ENCODE measurements around the gene RPL36A.

Gene RPL36A

DNA sequence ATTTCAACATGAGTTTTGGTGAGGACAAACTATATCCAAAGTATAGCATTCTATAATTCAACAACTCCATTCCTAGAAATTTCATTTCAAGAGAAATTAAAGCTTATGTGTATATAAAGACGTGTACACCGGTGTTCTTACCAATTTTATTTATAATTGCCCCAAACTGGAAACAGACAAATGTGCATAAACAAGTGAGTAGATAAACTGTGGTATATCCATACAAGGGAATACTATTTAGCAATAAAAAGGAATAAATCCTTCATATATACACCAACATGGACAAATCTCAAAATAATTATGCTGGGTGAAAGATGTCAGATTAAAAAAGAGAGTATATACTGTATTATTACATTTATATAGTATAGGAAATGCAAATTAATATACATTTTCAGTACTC lies 37.1 kb downstream of the RPL36A start:
- no peak overlapping the region for H3K27ac ChIP-seq (ENCODE audit: poor library complexity, severe bottlenecking)
- DNase-seq (ENCODE audit: low spot score), result no peak
- TF ChIP-seq, protein P1, sequence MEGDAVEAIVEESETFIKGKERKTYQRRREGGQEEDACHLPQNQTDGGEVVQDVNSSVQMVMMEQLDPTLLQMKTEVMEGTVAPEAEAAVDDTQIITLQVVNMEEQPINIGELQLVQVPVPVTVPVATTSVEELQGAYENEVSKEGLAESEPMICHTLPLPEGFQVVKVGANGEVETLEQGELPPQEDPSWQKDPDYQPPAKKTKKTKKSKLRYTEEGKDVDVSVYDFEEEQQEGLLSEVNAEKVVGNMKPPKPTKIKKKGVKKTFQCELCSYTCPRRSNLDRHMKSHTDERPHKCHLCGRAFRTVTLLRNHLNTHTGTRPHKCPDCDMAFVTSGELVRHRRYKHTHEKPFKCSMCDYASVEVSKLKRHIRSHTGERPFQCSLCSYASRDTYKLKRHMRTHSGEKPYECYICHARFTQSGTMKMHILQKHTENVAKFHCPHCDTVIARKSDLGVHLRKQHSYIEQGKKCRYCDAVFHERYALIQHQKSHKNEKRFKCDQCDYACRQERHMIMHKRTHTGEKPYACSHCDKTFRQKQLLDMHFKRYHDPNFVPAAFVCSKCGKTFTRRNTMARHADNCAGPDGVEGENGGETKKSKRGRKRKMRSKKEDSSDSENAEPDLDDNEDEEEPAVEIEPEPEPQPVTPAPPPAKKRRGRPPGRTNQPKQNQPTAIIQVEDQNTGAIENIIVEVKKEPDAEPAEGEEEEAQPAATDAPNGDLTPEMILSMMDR (IDR thresholded peaks at IDR 0.05; ENCODE audit: poor library complexity, severe bottlenecking), result no peak
- H3K4me3 ChIP-seq (ENCODE audit: severe bottlenecking), result no peak overlapping the region
- no peaks in the 10 kb centered on the region for H3K4me1 ChIP-seq (ENCODE audit: insufficient read depth, poor library complexity, severe bottlenecking)
- H3K9me3 ChIP-seq (ENCODE audit: severe bottlenecking), result no peaks in the 10 kb centered on the region
- no peaks in the 10 kb centered on the region for H3K27me3 ChIP-seq (ENCODE audit: insufficient read depth, poor library complexity, severe bottlenecking)
- ATAC-seq (ENCODE audit: low read depth), result no peak
- no peaks in the 10 kb centered on the region for H3K36me3 ChIP-seq (ENCODE audit: low read depth)

DNA sequence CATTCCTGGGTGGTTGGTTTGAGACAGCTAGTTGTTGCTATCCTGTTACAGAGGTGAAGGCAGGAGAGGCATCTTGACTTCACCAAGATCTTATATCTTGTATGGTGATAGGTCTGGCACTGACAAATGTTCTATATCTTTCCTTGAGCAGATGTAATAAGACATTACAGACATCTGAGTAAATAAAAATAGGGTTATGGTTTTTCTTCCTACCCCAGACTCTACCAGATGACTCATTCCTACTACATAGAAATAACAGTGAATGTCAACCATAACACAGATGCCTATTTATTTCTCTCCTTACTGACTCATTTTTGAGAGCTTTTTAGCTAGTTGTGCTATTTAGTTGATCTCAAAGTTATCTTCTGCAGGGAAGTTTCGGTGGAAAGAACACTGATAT lies 39.1 kb downstream of the RPL36A start:
- Histone ChIP-seq H3K27ac (ENCODE audit: poor library complexity, severe bottlenecking) (no peak overlapping the region), H3K9me3 (ENCODE audit: severe bottlenecking) (no peaks in the 10 kb centered on the region), H3K36me3 (ENCODE audit: low read depth) (no peaks in the 10 kb centered on the region), H3K4me3 (ENCODE audit: severe bottlenecking) (no peak overlapping the region), H3K4me1 (ENCODE audit: insufficient read depth, poor library complexity, severe bottlenecking) (no peaks in the 10 kb centered on the region), H3K27me3 (ENCODE audit: insufficient read depth, poor library complexity, severe bottlenecking) (no peaks in the 10 kb centered on the region)
- no peak for DNase-seq (ENCODE audit: low spot score)
- no peak for ATAC-seq (ENCODE audit: low read depth)
- TF ChIP-seq, protein P1 (IDR thresholded peaks at IDR 0.05; ENCODE audit: poor library complexity, severe bottlenecking), result no peak

DNA sequence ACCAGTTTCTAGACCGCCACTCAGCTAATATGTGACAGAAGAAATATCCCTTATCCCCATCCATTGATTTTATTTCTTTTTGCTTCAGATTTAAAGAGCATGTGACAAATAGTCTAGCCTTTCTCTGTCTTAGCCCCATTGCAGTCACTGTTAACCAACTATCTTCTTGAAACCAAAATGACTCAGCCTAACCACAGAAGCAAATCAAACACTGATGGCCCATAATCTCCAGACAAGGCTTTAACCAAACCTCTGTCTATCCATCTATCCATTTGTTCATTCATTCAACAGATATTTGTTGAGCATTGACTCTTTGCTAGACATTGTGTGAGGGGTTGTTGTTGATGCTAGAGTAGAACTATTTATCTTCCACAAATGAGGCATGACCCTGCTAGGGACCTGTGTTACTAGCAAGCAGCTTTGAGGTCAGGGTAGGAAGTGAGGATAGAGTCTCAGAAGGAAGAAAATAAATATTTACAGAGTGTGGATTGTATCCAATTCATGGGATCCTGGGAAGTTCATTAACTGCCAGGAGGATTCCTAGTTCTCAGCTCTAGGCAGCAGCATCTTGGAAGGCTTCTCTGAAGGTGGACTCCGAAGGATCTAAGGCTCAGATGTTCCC lies 39.8 kb downstream of the RPL36A start:
- ATAC-seq (ENCODE audit: low read depth), result no peak
- DNase-seq (ENCODE audit: low spot score), result no peak
- no peaks in the 10 kb centered on the region for H3K36me3 ChIP-seq (ENCODE audit: low read depth)
- no peaks in the 10 kb centered on the region for H3K27me3 ChIP-seq (ENCODE audit: insufficient read depth, poor library complexity, severe bottlenecking)
- H3K27ac ChIP-seq (ENCODE audit: poor library complexity, severe bottlenecking), result no peak overlapping the region
- no peaks in the 10 kb centered on the region for H3K4me1 ChIP-seq (ENCODE audit: insufficient read depth, poor library complexity, severe bottlenecking)
- TF ChIP-seq, protein P1 (IDR thresholded peaks at IDR 0.05; ENCODE audit: poor library complexity, severe bottlenecking), result no peak
- H3K9me3 ChIP-seq (ENCODE audit: severe bottlenecking), result no peaks in the 10 kb centered on the region
- H3K4me3 ChIP-seq (ENCODE audit: severe bottlenecking), result no peak overlapping the region

DNA sequence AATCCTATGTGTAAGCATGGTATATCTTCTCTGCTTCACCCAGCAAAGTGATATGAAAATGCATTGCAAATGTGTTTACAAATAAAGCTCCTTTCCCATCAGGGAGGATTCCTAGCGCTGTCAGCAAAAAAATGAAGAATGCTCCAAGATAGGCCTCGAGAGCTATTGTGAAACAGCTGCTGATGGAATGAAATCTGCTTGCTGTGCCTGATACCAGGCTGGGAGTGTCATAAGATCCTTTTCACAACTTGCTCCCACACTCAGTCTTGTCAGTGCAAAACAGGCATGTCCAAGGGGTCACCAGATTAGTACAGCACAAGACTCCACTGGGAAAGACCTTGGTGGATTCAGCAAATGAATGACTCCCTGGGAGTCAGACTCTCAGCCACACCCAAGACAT lies 51.3 kb downstream of the RPL36A start:
- no peak for DNase-seq (ENCODE audit: low spot score)
- Histone ChIP-seq H3K9me3 (ENCODE audit: severe bottlenecking) (no peaks in the 10 kb centered on the region), H3K27me3 (ENCODE audit: insufficient read depth, poor library complexity, severe bottlenecking) (no peaks in the 10 kb centered on the region), H3K4me3 (ENCODE audit: severe bottlenecking) (no peak overlapping the region), H3K36me3 (ENCODE audit: low read depth) (no peaks in the 10 kb centered on the region), H3K4me1 (ENCODE audit: insufficient read depth, poor library complexity, severe bottlenecking) (no peaks in the 10 kb centered on the region), H3K27ac (ENCODE audit: poor library complexity, severe bottlenecking) (no peak overlapping the region)
- no peak for ATAC-seq (ENCODE audit: low read depth)
- TF ChIP-seq, protein P1 (IDR thresholded peaks at IDR 0.05; ENCODE audit: poor library complexity, severe bottlenecking), result no peak

Measured in RWPE2 (cell line).